Activated T-cell treated with anti-CD3 and anti-CD28 coated beads, Interleukin-2, amount 50 U/mL, for 24 hours (primary cell): Measurements from ENCODE around the gene ITGA1.

ENCODE experiments used
- DNase-seq: peaks from one replicate; pipeline ENCODE4 v3.0.0-alpha.2; 2020
- H3K27ac Mint-ChIP-seq: 2 replicates; pipeline ENCODE4 v1.8.0; 2020; ENCODE audit warnings: mild to moderate bottlenecking, mixed read lengths
- H3K27me3 Mint-ChIP-seq: 2 replicates; pipeline ENCODE4 v1.8.0; 2020; ENCODE audit warnings: mixed read lengths
- H3K36me3 Mint-ChIP-seq: 2 replicates; pipeline ENCODE4 v1.8.0; 2020; ENCODE audit warnings: low read depth, mixed read lengths
- H3K4me1 Mint-ChIP-seq: 2 replicates; pipeline ENCODE4 v1.8.0; 2020; ENCODE audit warnings: low read depth, mixed read lengths
- H3K4me3 Mint-ChIP-seq: 2 replicates; pipeline ENCODE4 v1.8.0; 2020; ENCODE audit warnings: mild to moderate bottlenecking, moderate library complexity, mixed read lengths
- H3K9me3 Mint-ChIP-seq: 2 replicates; pipeline ENCODE4 v1.8.0; 2020; ENCODE audit warnings: mixed read lengths

ITGA1 gene

GRCh38 chr5:52888363-52888762, 100.6 kb downstream of the ITGA1 start:
- DNase-seq, result no peak
- Mint-ChIP-seq H3K36me3 (no peaks in the 10 kb centered on the region), H3K4me1 (no peaks in the 10 kb centered on the region), H3K27me3 (no peaks in the 10 kb centered on the region), H3K4me3 (no peak overlapping the region), H3K27ac (no peak overlapping the region), H3K9me3 (no peaks in the 10 kb centered on the region)

DNA sequence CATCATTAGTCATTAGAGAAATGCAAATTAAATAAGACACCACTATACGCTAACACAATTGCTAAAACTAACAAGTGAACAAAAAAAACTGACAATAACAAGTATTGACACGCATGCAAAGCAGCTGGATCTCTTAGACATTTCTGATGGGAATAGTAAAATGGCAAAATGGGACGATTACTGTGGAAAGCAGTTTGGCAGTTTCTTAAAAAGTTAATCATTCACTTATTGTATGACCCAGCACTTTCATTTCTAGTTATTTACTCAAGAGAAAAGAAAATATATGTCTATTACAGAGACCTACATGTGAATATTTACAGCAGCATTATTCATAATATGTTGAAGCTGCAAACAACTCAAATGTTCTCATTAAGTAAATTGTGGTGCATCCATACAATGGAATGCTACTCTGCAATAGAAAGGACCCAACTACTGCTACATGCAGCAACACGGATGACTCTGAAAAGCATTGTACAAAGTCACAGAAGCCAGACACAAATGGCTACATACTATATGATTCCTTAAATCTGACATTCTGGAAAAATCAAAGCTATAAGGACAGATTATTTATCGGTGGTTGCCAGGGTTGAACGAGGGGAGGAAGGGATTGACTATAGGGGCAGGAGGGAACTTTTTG, 104.6 kb downstream of the ITGA1 start:
- Mint-ChIP-seq H3K9me3 (no peaks in the 10 kb centered on the region), H3K36me3 (no peaks in the 10 kb centered on the region), H3K4me3 (no peak overlapping the region), H3K27ac (no peak overlapping the region), H3K4me1 (peaks cover 8% of the 10 kb centered on the region), H3K27me3 (no peaks in the 10 kb centered on the region)
- no peak for DNase-seq

GRCh38 chr5:52893105-52893504, 105.4 kb downstream of the ITGA1 start:
- H3K9me3 Mint-ChIP-seq, result no peaks in the 10 kb centered on the region
- DNase-seq, result no peak
- H3K36me3 Mint-ChIP-seq, result no peaks in the 10 kb centered on the region
- no peaks in the 10 kb centered on the region for H3K27me3 Mint-ChIP-seq
- H3K4me1 Mint-ChIP-seq, result peaks cover 8% of the 10 kb centered on the region
- no peak overlapping the region for H3K4me3 Mint-ChIP-seq
- no peak overlapping the region for H3K27ac Mint-ChIP-seq

DNA sequence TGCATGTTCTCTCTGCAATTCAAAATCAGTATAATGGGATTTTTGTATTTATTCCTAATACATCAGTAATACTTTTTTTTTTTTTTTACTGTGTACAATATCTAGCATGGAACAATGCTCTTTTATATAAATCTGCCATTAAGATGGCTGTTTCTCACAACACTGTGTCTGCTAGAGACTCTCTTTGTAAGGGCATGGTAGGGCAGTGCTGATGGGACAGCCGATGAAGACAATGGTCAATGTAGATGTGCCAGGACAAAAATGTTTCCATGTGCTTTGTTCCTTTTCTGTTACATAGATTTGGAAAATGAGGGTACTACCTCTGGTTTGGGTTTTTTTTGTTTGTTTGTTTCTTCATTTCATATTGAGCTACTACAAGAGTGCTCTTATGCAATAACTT, 106.1 kb downstream of the ITGA1 start:
- no peak overlapping the region for H3K4me3 Mint-ChIP-seq
- no peak overlapping the region for H3K27ac Mint-ChIP-seq
- H3K27me3 Mint-ChIP-seq, result no peaks in the 10 kb centered on the region
- peaks cover 8% of the 10 kb centered on the region for H3K4me1 Mint-ChIP-seq
- no peaks in the 10 kb centered on the region for H3K9me3 Mint-ChIP-seq
- no peak for DNase-seq
- H3K36me3 Mint-ChIP-seq, result peaks cover 3% of the 10 kb centered on the region

DNA sequence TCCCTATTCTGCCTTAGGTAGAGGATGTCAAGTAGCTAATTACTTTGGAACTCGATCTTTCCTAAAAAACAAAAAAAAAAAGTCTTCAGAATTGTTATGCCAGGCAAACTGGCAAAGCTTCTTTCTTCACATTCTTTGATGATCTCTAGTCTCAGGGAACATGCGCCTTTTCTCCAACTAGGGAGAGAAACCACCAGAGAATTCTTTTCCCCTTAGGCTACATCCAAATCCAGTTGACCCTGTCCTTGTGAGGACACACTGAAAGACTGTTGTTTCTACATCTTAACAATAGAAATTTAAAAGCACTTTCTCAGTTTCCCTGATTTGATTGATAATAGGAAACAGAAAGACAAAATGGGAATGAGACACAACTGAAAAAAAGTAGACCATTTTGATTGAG, 106.7 kb downstream of the ITGA1 start:
- no peak overlapping the region for H3K27ac Mint-ChIP-seq
- H3K9me3 Mint-ChIP-seq, result no peaks in the 10 kb centered on the region
- peaks cover 8% of the 10 kb centered on the region for H3K4me1 Mint-ChIP-seq
- H3K36me3 Mint-ChIP-seq, result peaks cover 4% of the 10 kb centered on the region
- DNase-seq, result no peak
- H3K4me3 Mint-ChIP-seq, result no peak overlapping the region
- no peaks in the 10 kb centered on the region for H3K27me3 Mint-ChIP-seq

DNA sequence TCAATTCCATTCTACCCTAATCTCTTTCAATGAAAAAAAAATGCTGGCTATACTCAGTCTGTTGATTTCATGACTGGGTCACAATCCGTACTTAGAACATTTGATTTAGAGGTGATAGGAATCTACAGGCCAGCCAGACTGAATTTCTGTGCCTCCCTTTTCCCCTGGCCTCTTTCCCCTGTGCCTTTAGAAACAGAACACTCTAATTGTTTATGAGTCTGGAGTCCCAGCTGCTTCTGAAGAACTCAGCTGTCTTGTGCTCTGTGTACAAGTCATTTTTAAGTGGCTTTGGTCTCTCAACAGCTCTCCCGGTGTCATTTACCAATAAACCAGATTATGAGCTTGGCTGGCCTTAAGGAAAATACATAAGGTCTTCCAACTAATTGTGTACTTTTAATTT, 107.4 kb downstream of the ITGA1 start:
- Mint-ChIP-seq H3K36me3 (peaks cover 6% of the 10 kb centered on the region), H3K4me1 (peaks cover 8% of the 10 kb centered on the region), H3K27ac (no peak overlapping the region), H3K27me3 (no peaks in the 10 kb centered on the region), H3K4me3 (no peak overlapping the region), H3K9me3 (no peaks in the 10 kb centered on the region)
- no peak for DNase-seq

GRCh38 chr5:52895572-52896413, 108.1 kb downstream of the ITGA1 start:
- H3K4me3 Mint-ChIP-seq, result no peak overlapping the region
- H3K27me3 Mint-ChIP-seq, result no peaks in the 10 kb centered on the region
- peaks cover 6% of the 10 kb centered on the region for H3K36me3 Mint-ChIP-seq
- H3K4me1 Mint-ChIP-seq, result peaks cover 8% of the 10 kb centered on the region
- no peak for DNase-seq
- H3K9me3 Mint-ChIP-seq, result no peaks in the 10 kb centered on the region
- no peak overlapping the region for H3K27ac Mint-ChIP-seq

DNA sequence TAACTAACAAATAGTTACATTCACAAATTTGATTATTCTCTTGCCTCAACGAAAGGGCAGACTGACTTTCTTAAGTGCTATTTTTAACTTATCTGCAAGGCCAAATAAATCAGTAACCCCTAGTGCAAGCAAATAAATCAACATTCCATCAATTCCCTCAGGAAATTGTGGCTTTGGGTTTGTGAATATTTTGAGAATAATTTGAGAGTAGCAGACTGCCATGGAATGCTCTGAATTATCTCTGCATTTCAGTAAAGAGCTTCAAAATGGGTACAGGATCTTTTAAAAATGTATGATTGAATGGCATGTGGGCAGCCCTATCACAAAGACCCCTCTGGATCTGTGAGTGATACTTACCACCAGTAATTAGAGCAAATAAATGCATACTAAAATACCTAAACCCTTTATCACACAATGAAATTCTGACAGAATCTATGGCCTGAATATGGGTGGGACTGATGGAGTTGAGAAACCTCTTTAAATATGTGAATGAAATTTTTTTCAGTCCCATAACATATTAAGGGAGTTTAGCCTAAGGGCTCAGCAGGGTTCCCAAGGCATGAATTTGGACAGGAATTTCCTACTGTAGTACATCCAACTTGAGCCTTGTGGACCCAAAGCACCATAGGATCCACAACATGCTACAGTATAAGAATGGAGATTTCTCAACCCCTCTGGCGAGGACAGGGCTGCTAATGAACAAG, 109.0 kb downstream of the ITGA1 start:
- Mint-ChIP-seq H3K27ac (no peak overlapping the region), H3K4me1 (peaks cover 8% of the 10 kb centered on the region), H3K9me3 (peaks cover 5% of the 10 kb centered on the region), H3K36me3 (peaks cover 11% of the 10 kb centered on the region), H3K27me3 (no peaks in the 10 kb centered on the region), H3K4me3 (no peak overlapping the region)
- DNase-seq, result no peak

GRCh38 chr5:52897238-52897614, 109.5 kb downstream of the ITGA1 start:
- Mint-ChIP-seq H3K36me3 (peaks cover 16% of the 10 kb centered on the region), H3K9me3 (peaks cover 8% of the 10 kb centered on the region), H3K27ac (no peak overlapping the region), H3K27me3 (no peaks in the 10 kb centered on the region), H3K4me3 (no peak overlapping the region), H3K4me1 (peaks cover 8% of the 10 kb centered on the region)
- DNase-seq, result no peak

DNA sequence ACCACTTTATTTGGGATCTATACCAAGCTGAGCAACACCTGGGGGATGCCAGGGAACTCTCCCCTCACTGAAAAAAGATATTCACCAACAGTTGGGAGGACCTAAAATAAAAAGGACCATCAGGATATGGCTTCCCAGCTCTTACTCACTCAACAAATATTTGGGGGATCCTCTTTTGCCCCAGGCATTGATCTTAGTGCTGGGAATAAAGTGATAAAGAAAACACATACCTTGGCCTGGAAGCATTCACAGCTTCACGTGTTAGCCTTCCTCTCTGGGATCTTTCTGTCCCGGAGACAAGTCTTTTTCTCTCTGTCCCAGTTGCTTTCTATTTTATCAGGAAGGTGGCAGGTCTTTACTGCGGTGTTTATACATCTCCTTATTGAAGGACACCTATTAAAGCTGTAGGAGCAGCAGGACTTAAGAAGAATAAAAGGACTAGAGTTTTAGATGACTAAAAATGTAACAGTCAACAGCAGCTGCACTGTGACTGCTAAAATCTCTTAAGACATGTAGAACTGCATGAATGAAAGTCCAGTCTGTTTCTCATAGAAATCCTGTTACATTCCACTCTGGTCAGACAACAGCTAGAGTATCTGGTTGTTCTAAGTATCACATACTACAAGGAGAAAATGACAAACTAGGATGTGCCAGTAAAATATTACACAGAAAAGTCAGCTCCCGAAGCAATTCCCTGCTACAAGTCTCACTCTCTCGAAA, 111.4 kb downstream of the ITGA1 start:
- peaks cover 8% of the 10 kb centered on the region for H3K4me1 Mint-ChIP-seq

DNA sequence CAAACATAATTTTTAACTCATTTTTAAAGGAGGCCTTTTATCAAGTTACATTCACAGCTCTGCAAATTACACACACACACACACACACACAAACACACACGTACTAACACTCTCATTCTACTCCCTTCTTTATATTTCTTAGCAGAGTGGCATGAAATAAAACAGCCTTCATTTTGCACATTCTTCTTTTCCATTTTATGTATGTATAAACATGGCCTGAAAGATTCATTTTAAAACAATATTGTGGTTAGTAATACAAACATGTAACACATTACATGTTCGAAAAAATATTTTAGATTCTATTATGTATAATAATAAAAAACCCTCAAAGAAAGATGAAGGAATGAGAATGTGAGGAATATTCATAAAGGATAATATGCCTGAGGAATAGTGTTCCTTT, 115.4 kb downstream of the ITGA1 start:
- no peak overlapping the region for H3K27ac Mint-ChIP-seq
- peaks cover 8% of the 10 kb centered on the region for H3K9me3 Mint-ChIP-seq
- no peak for DNase-seq
- no peak overlapping the region for H3K4me3 Mint-ChIP-seq
- H3K36me3 Mint-ChIP-seq, result peaks cover 20% of the 10 kb centered on the region
- peaks cover 7% of the 10 kb centered on the region for H3K4me1 Mint-ChIP-seq
- no peaks in the 10 kb centered on the region for H3K27me3 Mint-ChIP-seq

More for the DNA sequence above, 111.4 kb downstream of the ITGA1 start:
- H3K27ac Mint-ChIP-seq, result no peak overlapping the region
- no peak for DNase-seq
- no peaks in the 10 kb centered on the region for H3K27me3 Mint-ChIP-seq
- peaks cover 20% of the 10 kb centered on the region for H3K36me3 Mint-ChIP-seq
- peaks cover 8% of the 10 kb centered on the region for H3K9me3 Mint-ChIP-seq
- H3K4me3 Mint-ChIP-seq, result no peak overlapping the region

DNA sequence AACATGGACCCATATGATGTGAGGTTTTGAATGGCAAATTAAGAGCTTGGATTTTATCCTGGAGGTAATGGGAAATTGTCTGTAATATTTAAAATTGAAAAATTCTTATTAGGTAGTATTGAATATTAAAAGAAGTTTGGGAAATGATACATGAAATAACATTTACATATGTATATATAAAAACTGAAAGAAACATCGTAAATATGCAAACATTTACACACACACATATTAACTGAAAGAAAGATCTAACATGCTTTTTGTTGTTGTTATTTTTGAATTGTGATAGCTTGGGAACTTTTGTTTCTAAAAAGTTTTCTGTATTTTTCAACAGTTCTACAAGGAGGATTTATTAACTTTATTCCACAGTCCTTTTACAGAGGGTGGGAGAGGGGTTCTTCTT, 118.6 kb downstream of the ITGA1 start:
- no peaks in the 10 kb centered on the region for H3K27me3 Mint-ChIP-seq
- DNase-seq, result no peak
- H3K36me3 Mint-ChIP-seq, result peaks cover 10% of the 10 kb centered on the region
- no peak overlapping the region for H3K27ac Mint-ChIP-seq
- no peak overlapping the region for H3K4me3 Mint-ChIP-seq
- peaks cover 7% of the 10 kb centered on the region for H3K4me1 Mint-ChIP-seq
- peaks cover 4% of the 10 kb centered on the region for H3K9me3 Mint-ChIP-seq

DNA sequence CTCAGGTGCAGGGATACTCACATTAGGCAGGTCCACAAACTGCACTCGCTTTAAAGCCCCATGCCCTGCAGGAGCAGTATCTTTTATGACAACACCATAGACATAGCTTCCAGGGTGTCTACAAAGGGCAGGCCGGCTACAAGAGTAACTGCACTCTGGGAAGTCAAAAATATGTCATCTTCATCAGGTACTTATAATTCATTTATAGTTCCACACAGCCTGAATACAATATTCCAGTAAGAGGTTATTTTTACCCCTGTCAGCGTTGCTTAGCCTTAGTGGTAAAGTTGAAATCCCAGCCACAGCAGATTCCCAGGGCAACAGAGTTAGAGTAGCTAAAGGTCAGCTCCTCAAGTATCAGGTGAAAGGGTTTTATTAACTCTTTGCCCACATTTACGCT, 119.1 kb downstream of the ITGA1 start:
- H3K27ac Mint-ChIP-seq, result no peak overlapping the region
- H3K4me3 Mint-ChIP-seq, result no peak overlapping the region
- DNase-seq, result no peak
- H3K9me3 Mint-ChIP-seq, result peaks cover 2% of the 10 kb centered on the region
- peaks cover 8% of the 10 kb centered on the region for H3K36me3 Mint-ChIP-seq
- no peaks in the 10 kb centered on the region for H3K27me3 Mint-ChIP-seq
- peaks cover 7% of the 10 kb centered on the region for H3K4me1 Mint-ChIP-seq

DNA sequence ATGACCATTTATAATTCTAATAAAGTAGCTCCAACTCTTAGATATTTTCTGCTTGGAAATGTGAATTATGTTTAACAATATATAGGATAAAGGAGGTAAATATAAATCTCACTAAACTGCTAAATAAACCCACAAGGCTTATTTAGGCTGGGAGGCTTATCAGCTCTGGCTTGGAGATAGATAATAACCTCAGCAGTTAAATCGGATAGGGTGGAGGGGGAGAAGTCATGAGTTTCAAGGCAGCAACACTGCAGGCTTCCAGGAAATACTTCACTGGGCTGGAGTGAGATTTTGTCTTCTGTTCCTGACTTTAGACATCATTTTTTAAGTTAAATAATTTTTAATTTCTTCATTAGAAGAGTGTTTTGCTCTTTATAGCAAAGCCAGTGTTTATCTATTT, 121.5 kb downstream of the ITGA1 start:
- H3K27me3 Mint-ChIP-seq, result no peaks in the 10 kb centered on the region
- no peak for DNase-seq
- H3K36me3 Mint-ChIP-seq, result no peaks in the 10 kb centered on the region
- no peak overlapping the region for H3K4me3 Mint-ChIP-seq
- H3K4me1 Mint-ChIP-seq, result peaks cover 7% of the 10 kb centered on the region
- no peak overlapping the region for H3K27ac Mint-ChIP-seq
- H3K9me3 Mint-ChIP-seq, result no peaks in the 10 kb centered on the region
